Fibroblast of the conjunctiva (primary cell): ENCODE measurements around the gene TEX101.
"Not testable (repeated sequence)": the region's sequence is repeated elsewhere in the genome, so short reads cannot be mapped to it uniquely, and the experiment has no call there.

ENCODE experiments used
- DNase-seq: peaks from one replicate; pipeline ENCODE4 v3.0.0-alpha.2; 2010; ENCODE audit warnings: low read depth

TEX101 gene, protein sequence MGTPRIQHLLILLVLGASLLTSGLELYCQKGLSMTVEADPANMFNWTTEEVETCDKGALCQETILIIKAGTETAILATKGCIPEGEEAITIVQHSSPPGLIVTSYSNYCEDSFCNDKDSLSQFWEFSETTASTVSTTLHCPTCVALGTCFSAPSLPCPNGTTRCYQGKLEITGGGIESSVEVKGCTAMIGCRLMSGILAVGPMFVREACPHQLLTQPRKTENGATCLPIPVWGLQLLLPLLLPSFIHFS

DNA sequence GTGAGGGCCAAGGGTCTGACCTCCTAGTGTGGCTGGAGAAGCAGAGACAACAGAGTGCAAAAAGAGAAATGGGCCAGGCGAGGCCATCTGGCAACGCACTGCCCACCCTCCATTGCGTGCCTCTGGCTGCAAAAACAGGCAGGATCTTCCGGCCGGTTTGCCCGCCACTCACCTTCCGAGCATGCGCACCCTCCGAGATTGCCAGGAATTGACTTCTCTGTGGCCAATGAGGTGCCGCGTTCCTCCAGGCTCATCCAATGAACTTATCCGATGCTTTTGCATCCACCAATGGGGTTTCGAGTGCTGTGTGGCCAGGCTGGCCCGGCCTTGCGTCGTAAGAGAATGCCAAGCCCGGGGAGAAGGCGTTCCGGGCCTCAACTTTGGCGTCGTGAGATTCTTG is at the start of gene TEX101:
TEX101 (plus strand) TSS at position 337 of the 400 bp plus-strand sequence. CDS start 1,030 bp downstream, outside the sequence.
- no peak for DNase-seq

DNA sequence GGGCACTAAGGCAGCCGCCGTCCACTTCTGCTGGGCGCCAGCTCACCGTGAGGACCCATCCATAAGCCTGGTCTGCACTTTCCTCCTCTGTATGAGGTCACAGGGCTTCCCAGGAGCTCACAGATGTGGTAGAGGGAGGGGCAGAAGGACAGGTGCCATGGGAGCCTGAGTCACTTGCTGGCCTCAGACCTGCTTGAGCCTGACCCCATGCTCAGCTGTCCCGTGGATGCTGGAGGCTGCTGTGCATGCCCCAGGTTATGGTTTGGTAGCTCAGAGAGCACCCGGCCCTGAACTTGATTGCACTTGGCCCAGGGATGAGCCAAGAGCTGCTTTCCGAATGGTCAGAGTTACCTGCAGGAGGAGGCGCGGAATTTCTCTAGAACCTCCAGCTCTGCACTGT is 49.0 kb upstream of the TEX101 start:
- not testable (repeated sequence) for DNase-seq

DNA sequence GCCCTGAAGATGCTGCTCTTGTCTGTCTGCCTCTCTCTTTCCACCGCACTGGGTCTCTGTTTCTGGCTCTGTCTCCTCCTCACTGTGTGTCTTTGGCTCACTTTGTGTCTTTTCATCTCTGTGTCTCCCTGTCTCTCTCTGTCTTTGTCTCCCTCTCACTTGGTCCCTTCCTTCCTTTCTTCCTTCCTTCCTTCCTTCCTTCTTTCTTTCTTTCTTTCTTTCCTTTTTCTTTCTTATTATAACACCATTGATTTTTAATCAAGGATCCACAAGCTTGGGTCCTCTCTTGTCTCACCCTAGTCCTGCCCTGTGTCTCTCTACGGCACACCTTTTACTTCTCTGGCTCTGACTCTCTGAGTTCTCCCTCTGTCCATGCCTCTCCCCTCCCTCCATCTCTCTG is 46.9 kb upstream of the TEX101 start:
- DNase-seq = no peak

DNA sequence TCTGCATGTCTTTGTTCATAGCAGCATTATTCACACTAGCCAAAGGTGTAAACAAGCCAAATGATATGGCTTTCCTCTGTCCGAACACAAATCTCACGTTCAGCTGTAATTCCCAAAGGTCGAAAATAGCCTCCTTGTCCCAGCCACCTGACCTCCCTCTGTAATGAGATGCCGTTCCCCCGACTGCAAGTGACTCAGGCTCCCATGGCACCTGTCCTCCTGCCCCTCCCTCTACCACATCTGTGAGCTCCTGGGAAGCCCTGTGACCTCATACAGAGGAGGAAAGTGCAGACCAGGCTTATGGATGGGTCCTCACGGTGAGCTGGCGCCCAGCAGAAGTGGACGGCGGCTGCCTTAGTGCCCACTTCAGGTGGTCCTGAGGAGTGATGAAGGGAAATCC is 45.8 kb upstream of the TEX101 start:
- not testable (repeated sequence) for DNase-seq

DNA sequence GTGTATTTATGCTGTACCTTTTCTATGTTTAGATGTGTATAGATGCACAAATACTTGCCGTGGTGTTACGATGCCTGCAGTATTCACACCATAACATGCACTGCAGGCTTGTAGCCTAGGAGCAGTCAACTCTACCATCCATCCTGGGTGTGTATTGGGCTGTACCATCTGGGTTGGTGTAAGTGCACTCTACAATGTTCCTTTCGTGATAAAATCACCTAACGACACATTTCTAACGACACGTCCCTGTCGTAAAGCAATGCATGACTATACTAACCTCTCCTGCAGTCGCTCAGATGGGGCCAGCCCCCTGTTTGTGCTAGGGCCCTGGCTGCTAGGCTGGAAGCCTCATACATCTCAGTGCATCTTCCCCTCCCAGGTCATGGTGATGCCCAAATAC is 42.8 kb upstream of the TEX101 start:
- no peak for DNase-seq

DNA sequence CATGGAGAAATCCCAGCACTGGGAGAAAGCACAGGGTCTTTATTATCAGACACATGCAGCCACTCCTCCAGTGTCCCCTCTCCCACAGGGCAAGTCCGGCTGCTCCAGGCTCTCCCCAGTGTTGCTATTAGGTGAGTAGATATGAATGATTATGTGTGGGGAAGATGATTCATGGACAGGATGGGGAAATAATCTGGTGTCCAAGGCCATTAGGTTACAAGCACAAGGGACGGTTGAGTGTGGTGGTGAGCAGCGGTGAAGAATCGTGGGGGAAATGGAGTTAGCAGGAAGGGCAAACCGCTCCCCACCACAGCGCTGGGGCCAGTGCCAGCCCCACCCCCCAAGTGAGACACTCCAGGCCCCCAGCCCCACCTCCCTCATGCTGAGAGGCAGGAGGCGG is 42.2 kb upstream of the TEX101 start:
- DNase-seq = no peak

DNA sequence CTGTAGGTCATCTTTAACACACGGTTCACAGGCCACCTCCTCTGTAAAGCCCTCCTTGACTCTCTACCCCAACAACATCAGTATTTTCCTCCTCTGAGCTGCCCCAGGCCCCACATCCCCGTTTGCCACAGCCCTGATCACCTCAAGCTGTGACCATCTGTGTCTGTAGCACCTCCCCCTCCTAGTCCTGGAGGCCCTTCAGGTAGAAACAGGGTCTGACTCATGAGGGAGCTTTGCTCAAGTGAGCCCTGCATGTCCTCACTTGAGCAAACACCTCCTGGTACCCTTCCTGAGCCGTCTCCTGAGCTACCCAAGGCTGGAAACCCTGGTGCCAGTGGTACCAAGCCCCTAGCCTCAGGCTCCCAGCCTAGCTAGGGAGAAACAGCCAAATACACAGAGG is 37.1 kb upstream of the TEX101 start:
- DNase-seq = not testable (repeated sequence)

DNA sequence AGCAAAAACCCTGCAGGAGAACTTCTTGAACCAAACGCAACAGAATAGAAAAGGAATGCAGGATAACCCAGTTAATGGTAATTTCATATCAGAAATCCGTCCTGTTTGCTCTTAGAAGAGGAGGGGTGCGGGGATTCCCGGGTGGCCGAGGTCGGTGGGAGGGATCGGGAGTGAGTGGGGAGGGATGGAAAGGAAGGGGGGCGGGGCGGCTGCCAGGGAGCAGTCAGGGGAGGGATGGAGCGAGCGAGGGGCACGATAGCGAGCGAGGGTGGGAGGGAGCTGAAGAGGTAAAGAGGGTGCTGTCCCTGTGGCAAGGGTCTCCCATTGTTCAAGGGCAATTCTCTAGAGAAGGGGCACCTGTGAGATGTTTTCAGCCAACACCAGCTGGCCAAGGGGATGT is 34.7 kb upstream of the TEX101 start:
- no peak for DNase-seq

DNA sequence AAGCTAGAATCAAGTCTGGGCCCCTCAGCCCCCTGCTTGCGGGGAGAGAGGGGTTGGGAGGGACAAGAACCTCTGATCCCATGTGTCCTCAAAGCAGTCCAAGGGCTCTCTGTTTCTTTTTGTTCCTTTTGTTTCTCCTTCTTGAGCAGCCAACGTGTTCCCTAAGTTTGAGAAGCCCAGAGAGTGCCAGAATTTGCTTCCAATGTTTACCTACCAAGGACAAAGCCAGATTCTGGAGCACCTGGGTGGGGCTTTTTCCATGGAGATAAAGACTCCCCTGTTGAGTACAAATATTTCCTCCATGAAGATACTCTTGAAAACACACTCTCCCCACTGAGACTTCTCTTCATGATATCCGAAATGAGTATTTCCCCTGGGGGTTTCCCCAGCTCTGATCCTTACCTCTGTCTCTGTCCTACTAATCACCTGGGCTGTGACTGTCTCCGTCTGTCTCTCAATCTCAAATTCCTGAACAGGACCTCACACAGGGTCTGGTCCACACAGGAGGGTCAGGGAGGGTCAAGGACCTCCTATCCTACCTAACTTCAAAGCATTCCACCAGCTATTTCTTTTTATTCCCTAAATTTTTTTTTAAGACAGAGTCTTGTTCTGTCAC is 33.8 kb upstream of the TEX101 start:
- DNase-seq = no peak

DNA sequence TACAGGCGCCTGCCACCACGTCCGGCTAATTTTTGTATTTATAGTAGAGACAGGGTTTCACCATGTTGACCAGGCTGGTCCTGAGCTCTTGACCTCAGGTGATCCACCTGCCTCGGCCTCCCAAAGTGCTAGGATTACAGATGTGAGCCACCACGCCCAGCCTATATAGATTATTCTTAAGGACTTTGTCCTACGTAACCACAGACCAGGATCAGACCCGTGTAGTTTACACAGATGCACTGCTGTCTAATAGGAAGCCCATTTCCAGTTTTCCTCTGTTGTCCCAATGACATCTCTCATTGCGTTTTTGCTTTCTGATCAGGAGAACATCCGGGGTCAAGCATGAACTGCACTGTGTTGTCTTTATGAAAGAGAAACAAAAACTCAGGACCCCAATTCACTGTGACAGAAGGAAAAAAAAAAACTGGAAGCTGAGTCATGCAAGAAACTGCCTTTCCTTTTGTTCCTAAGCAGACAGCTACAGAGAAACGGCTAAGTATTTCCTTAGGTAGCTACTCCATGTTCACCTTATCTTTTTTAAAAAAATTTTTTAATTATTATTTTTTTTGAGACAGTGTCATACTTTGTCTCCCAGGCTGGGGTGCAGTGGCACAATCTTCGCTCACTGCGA is 32.0 kb upstream of the TEX101 start:
- DNase-seq = not testable (repeated sequence)

DNA sequence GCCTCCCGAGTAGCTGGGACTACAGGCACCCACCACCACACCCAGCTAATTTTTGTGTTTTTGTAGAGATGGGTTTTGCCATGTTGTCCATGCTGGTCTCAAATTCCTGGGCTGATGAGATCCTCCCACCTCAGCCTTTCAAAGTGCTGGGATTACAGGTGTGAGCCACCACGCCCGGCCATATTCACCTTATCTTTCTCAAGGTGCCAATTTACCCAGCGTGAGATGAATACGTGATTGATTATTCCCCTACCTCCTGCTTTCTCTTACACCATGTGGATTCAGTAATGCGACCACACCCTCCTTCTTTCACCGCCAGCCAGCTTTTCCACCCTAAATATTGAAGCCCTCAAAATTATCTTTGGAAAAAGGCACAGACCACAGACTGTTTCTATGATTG is 31.4 kb upstream of the TEX101 start:
- DNase-seq = not testable (repeated sequence)

DNA sequence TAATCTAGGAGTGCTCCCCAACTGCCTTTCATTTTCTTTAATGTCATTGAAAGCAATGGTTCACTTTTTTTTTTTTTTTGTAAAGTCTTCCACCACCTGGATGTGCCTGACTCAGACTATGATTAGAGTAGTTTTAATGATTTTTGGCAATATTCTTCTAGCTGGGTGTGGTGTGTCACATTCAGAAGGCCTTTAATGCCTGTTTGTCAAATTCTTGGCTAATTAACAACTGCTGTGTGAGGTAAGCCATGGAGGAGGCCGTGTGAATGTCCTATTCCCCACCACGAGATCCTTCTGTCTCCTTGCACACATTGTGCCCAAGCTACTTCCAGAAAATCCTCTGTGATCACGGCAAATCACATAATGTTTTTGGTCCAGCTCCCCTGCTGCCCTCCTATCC is 30.9 kb upstream of the TEX101 start:
- not testable (repeated sequence) for DNase-seq

DNA sequence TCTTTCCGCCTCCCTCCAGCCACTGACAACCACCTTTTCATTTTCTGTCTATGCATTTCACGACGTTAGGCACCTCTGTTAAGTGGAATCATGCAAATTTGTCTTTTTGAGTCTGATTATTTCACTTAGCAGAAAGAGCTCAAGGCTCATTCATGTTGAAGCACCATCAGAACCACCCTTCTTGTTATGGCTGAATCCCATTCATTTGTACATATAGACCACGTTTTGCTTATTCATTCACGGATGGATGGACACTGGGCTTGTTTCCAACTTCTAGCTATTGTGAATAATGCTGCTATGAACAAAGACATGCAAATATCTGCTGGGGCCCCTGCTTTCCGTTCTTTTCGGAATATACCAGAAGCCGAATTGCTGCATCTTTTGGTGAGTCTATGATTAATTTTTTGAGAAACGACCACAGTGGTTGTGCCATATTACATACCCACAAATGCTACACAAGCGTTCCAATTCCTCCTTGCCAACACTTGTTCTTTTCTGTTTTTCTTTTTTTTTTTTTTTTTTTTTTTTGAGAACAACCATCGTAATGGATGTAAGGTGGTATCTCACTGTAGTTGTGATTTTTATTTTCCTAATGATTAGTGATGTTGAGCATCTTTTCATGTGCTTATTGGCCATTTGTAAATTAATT is 23.7 kb upstream of the TEX101 start:
- DNase-seq = not testable (repeated sequence)

DNA sequence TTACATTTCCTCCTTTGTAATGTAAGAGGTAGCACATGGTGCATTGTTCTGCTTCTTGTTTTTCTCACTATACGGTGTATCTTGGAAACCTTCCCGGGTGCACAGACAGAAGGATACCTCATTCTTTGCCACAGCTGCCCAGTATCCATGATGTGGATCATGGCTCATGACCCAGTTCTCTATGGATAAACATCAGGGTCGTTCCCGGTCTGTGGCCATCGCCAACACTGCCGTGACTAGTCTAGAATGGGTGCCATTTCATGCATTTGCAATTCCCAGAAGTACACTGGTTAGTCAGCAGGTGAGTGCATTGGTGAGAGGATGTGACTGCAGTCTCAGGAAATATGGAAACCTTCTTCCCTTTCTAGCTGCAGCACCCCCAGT is 23.1 kb upstream of the TEX101 start:
- DNase-seq = not testable (repeated sequence)

DNA sequence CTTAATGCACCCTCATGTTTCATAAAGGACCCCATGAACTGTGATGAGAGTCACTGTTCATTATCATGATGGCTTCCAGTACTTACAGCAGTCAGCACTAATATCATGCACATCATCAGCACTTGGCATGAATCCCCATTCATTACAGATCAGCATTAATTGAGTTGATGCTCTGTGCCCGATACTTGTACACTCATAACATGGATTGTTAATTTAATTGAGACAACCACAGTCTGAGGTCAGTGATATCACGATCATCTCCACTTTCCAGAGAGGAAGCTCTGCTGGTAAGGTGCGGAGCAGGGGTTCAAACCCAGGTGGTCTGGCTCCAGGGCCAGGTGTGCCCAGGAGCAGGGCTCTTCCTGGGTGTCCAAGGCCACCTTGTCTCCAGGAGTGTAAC is 21.2 kb upstream of the TEX101 start:
- not testable (repeated sequence) for DNase-seq

DNA sequence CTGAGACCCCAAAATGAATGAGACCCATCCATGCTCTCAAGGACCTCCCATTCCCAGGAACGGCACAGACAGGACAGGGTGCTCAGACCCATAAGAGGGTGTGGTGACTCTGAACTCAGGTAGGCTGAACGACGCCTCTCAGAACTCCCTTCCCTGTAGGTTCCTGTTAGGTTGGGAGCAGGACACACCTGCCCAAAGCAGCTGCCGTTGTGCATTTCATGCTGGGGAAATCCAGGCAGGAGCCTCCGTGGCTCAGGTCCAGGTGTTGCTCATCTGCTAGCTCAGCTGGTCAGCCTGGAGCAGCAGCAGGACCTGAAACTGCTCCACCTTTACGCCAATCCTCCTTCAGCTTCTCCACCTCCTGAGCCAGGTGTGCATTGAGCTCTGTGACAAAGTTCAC is 19.1 kb upstream of the TEX101 start:
- DNase-seq = no peak

DNA sequence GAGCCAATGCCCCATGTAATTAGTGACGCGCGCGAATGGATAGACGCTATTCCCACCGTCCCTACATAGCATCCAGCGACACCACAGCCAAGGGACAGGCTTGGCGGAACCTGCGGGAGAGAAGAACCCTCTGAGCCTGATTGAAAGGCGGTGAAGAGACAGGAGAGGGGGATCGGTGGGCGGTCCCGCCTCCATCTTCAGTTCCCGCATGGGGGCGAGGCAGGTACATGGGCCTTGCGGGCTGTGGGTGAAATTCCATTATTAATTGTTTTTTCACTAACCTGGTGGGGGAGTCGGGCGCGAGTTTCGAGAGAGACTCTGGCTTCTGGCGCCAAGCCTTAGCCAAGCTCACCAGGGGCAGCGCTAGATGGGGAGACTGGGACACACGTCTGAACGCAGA is 8.4 kb upstream of the TEX101 start:
- no peak for DNase-seq

DNA sequence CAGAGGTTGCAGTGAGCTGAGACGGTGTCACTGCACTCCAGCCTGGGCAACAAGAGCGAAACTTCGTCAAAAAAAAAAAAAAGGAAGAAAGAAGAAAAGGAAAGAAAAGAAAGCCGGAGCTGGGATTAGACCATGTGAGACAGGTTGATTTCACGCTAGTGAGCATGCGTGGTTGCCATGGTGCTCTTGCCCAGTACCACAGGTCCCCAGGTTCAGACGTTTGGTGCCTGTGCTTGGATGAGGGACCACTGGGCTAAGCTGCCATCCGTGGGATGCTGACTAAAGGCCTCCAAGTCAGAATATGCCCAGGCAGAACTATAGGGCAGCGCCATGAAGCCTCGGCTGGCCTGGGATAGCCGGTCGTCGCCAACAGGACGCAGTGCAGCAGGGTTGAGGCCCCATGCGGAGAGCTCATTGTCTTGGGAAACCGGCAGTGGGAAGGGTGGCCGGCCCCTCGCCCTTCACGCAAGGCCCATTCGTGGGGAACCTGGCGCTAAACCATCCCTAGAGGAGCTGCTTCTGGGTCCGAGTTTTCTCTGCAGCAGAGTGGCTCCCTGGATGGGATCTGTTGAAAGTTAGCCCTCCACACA is 7.2 kb upstream of the TEX101 start:
- DNase-seq = no peak

DNA sequence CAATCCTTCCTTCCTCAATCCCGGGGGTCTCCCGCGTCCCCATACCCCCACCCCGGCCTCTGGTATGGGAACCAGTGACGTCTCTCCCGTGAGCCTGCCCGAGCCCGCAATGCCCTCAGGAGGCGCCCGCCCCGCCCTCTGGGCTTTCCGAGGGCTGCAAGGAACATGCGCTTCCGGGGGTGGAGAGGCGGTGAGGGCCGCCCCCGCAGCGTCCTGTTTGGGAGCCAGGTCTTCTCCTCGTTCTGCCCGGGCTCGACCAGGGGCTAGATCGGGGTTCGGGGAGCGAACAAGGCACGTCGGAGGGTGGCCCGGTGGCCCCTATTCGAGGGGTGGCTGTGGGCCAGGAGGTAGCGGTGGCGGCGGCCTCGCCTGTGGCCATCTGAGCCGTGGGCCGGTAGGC is 6.6 kb upstream of the TEX101 start:
- DNase-seq = no peak

DNA sequence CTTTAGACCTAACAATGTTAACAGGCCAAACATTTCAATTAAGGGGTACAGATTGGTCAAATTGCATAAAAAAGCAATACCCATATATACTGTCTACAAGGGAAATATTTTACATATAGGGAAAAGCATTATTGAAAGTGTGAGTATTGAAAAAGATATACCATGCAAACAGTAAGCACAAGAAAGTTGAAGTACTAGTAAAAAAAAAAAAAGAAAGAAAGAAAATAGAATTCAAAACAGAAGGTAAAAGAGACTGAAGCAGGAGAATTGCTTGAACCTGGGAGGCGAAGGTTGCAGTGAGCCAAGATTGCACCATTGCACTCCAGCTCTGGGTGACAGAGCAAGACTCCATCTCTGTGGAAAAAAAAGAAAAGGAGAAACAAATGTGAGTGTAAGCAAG is 5.3 kb upstream of the TEX101 start:
- no peak for DNase-seq

DNA sequence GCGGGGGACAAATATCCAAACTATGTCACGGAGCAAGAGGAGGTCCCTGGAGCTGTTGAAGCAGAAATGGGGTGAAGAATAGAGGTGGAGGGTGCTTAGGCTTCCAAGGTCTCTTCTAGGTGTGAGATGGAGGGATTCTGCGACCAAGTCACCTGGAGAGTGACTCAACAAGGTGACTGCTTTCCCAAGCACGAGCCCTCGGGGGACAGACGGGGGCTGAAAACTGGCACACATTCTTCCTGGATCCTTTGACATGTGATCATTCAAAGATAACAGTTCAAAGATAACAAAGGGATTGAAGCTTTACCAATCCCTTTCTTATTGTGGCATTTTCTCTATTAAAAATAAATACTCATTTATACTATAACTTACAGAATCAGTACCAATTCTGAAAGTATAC is 2.2 kb upstream of the TEX101 start:
- no peak for DNase-seq

DNA sequence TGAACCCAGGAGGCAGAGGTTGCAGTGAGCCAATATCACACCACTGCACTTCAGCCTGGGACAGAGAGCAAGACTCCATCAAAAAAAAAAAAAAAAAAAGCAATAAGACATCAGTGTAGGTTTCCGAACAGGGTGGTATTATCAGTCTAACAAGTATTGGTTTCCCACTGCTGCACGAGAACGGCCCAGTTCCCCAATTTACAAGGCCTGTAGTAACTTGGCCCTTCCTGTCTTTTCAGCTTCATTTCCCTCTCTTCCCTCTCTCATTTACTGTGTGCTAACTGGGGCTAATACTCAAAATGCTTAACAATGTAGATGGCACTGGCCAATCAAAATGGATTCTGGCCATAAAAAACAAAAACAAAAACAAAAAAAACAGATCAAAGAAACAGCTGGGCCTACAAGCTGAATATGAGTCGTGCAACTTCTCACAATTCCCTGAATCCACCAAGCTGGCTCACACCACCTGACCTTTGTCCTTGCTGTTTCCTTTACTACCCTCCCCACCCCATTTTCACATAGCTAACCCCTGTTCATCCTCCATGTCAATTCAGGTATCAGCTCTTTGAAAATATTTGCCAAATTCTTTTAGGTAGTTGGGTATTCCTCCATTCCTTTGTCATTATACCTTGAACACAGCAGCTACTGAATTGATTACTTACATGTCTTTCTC is 2.4 kb downstream of the TEX101 start:
- DNase-seq = no peak
